GM23248 (cell line): ENCODE results near the gene TIFAB. TPM values are rescaled to one million over a fixed set of nuclear protein-coding genes. Genes with fewer than 3 reads are reported as not detected.

ENCODE experiments used
- DNase-seq: peaks from one replicate; pipeline ENCODE4 v3.0.0-alpha.2; 2015
- H2AFZ ChIP-seq: fragments of 200-600 bp; sonication (generic); 2 replicates; pipeline ENCODE4 v1.6.1; 2016; ENCODE audit warnings: antibody characterized with exemption
- H3F3A ChIP-seq: fragments of 200-600 bp; sonication (generic); 2 replicates; pipeline ENCODE4 v1.6.1; 2016; ENCODE audit warnings: mild to moderate bottlenecking, antibody characterized with exemption, mixed run types; ENCODE audit not compliant: insufficient read depth
- H3K27ac ChIP-seq: fragments of 200-600 bp; sonication (generic); 2 replicates; pipeline ENCODE4 v1.5.1; 2016; ENCODE audit warnings: mild to moderate bottlenecking
- H3K27me3 ChIP-seq: fragments of 200-600 bp; sonication (generic); replicated peaks from 2 replicates; pipeline ENCODE4 v1.6.1; 2016; ENCODE audit warnings: mild to moderate bottlenecking; ENCODE audit not compliant: insufficient read depth
- H3K36me3 ChIP-seq: fragments of 200-600 bp; sonication (generic); 2 replicates; pipeline ENCODE4 v1.6.1; 2016; ENCODE audit warnings: low read depth, mild to moderate bottlenecking
- H3K4me1 ChIP-seq: fragments of 200-600 bp; sonication (generic); 2 replicates; pipeline ENCODE4 v1.6.1; 2016; ENCODE audit warnings: mild to moderate bottlenecking; ENCODE audit not compliant: insufficient read depth
- H3K4me2 ChIP-seq: fragments of 200-600 bp; sonication (generic); one replicate; pipeline ENCODE4 v1.6.1; 2016; ENCODE audit warnings: mild to moderate bottlenecking; ENCODE audit not compliant: unreplicated experiment
- H3K4me3 ChIP-seq: fragments of 200-600 bp; sonication (generic); 2 replicates; pipeline ENCODE4 v1.5.1; 2016; ENCODE audit warnings: mild to moderate bottlenecking
- H3K79me2 ChIP-seq: fragments of 200-600 bp; sonication (generic); 2 replicates; pipeline ENCODE4 v1.6.1; 2016; ENCODE audit warnings: mild to moderate bottlenecking; ENCODE audit not compliant: insufficient read depth
- H3K9ac ChIP-seq: fragments of 200-600 bp; sonication (generic); 2 replicates; pipeline ENCODE4 v1.6.1; 2016; ENCODE audit warnings: mild to moderate bottlenecking
- H3K9me2 ChIP-seq: fragments of 200-600 bp; sonication (generic); 2 replicates; pipeline ENCODE4 v1.6.1; 2016; ENCODE audit warnings: mixed run types, mild to moderate bottlenecking, moderate library complexity; ENCODE audit not compliant: insufficient read depth
- H3K9me3 ChIP-seq: fragments of 200-600 bp; sonication (generic); one replicate; pipeline ENCODE4 v1.6.1; 2017; ENCODE audit warnings: low read depth
- H4K20me1 ChIP-seq: fragments of 200-600 bp; sonication (generic); 2 replicates; pipeline ENCODE4 v1.6.0; 2016; ENCODE audit not compliant: insufficient read depth
- EZH2 ChIP-seq: fragments of 200-600 bp; sonication (generic); IDR thresholded peaks from 2 replicates; pipeline ENCODE4 v1.6.1; 2018; ENCODE audit warnings: antibody characterized with exemption, mild to moderate bottlenecking; ENCODE audit not compliant: insufficient read depth, poor library complexity, severe bottlenecking
- EZH2phosphoT487 ChIP-seq: fragments of 200-600 bp; sonication (generic); IDR thresholded peaks from 2 replicates; pipeline ENCODE4 v1.6.1; 2018; ENCODE audit warnings: antibody characterized with exemption, moderate library complexity, mild to moderate bottlenecking, low read depth; ENCODE audit not compliant: insufficient read depth
- WGBS, 2 experiments: methylation state at CpG; one replicate each; pipeline ENCODE4 v1.1.6; 2015 to 2017; ENCODE audit warnings: low lambda C conversion rate in 2 of 2, low coverage in 1 of 2; ENCODE audit errors: missing lambda C conversion rate in 2 of 2; 5-methylcytosine and 5-hydroxymethylcytosine counted together
- in situ Hi-C: fragments of 300-500 bp; cut with MboI; formaldehyde crosslinking; loops from 2 replicates; pipeline ENCODE4 v1.15.0; 2020
- polyA plus RNA-seq: library from polyadenylated mRNA; unstranded; fragments of >200 nt; fragmentation: Nextera tagmentation; extraction: Ambion mirVana; gene quantifications from 2 replicates; pipeline ENCODE4 v1.2.1, GENCODE V29; 2016
- total RNA-seq: library from RNA; depleted of rRNA; stranded (reverse); fragments of >200 nt; shearing (Covaris generic); gene quantifications from 2 replicates; pipeline ENCODE4 v1.2.3, GENCODE V29; 2014

Gene TIFAB
- total and polyA plus RNA-seq, 2 experiments from 2014 or later, result not detected

DNA sequence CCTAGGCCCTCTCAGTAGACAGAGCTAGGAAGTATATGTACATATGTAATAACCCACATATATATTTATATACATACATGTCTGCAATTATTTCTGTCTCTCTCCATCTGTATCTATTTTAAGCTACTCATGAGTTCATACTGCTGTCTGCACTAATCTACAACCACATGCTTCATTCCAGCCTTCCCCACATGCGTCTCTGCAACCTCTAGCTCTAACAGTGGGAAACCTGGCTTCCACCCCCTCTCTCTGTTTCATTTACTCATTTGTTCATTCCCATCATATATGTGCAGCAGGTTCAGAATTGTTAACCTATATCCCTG lies 28.3 kb downstream of the TIFAB start:
- Histone ChIP-seq H3K9ac (no peak overlapping the region), H3K4me1 (no peaks in the 10 kb centered on the region), H3K4me2 (no peak overlapping the region), H3K27me3 (peaks cover 6% of the 10 kb centered on the region; the same call in 1 of the 2 replicates), H2AFZ (no peak overlapping the region), H3K27ac (no peak overlapping the region), H3K9me2 (no peaks in the 10 kb centered on the region), H3K79me2 (no peaks in the 10 kb centered on the region), H4K20me1 (no peaks in the 10 kb centered on the region), H3K9me3 (no peaks in the 10 kb centered on the region), H3F3A (no peaks in the 10 kb centered on the region), H3K4me3 (no peak overlapping the region), H3K36me3 (no peaks in the 10 kb centered on the region)
- 98 to 100% methylated on average over 1 of the region's 1 CpG for WGBS, 2 experiments
- in situ Hi-C loops, result no loop called here
- TF ChIP-seq EZH2phosphoT487 (no peak), EZH2 (no peak)
- DNase-seq, result no peak

DNA sequence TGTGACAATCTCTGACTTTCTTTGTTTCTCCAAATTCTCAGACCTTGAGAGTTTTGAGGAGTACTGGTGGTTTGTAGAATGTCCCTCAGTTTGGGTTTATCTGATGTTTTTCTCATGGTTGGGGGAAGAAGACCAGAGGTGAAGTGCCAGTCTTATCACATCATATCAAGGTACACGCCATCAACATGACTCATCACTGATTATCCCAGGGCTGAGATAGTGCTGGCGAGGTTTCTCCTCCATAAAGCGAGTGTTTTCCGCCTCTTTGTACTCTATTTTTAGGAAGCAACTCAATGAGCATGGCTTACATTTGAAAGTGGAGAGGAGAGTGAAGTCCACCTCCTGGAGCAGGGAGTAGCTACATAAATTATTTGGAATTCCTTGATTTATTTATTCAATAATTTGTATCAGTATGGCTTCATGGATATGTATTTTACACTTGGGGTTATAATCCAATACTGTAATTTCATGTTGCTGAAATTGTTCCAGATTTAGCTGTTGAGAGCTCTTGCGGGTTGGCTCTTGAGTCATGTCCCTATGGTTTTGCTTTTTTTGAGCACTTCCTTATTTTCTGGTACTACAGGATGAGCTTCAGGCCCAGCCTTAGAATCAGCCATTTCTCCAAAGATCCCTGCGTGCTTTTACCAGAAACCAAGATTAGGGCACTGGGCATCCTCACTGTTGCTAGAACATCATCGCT lies 28.9 kb downstream of the TIFAB start:
- Histone ChIP-seq H3K9me3 (no peaks in the 10 kb centered on the region), H3K27ac (no peak overlapping the region), H3F3A (no peaks in the 10 kb centered on the region), H4K20me1 (no peaks in the 10 kb centered on the region), H3K4me3 (no peak overlapping the region), H3K79me2 (no peaks in the 10 kb centered on the region), H3K9ac (no peak overlapping the region), H3K9me2 (no peaks in the 10 kb centered on the region), H3K4me1 (no peaks in the 10 kb centered on the region), H3K36me3 (no peaks in the 10 kb centered on the region), H3K4me2 (no peak overlapping the region), H2AFZ (no peak overlapping the region), H3K27me3 (peaks cover 11% of the 10 kb centered on the region)
- WGBS, 2 experiments, result 88 to 89% methylated on average over 7 of the region's 7 CpGs
- in situ Hi-C loops, result no loop called here
- no peak for DNase-seq
- TF ChIP-seq EZH2phosphoT487 (no peak), EZH2 (no peak)

DNA sequence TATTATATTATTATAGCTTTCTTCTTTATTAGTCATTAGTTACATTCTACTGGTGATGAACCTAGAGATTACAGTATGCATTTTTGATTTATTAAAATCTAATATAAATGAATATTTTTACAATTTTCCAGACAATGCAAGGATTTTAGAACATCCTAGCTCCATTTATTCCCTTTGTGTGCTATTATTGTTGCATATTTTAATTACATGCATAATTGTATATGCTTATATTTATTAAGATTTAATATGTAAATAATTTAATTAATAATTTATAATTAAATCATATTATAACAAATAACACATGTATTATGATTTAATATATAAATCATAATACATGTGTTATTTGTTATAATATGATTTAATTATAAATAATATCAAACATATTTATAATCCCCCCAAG lies 29.7 kb downstream of the TIFAB start:
- no peak for TF ChIP-seq EZH2phosphoT487
- no peak for TF ChIP-seq EZH2
- no peaks in the 10 kb centered on the region for H3F3A ChIP-seq
- H2AFZ ChIP-seq, result no peak overlapping the region
- no peaks in the 10 kb centered on the region for H3K9me3 ChIP-seq
- H3K4me1 ChIP-seq, result no peaks in the 10 kb centered on the region
- no peak overlapping the region for H3K4me3 ChIP-seq
- no peak overlapping the region for H3K27ac ChIP-seq
- H3K4me2 ChIP-seq, result no peak overlapping the region
- no peak for DNase-seq
- no peak overlapping the region for H3K9ac ChIP-seq
- no peaks in the 10 kb centered on the region for H3K36me3 ChIP-seq
- no peaks in the 10 kb centered on the region for H3K9me2 ChIP-seq
- peaks cover 14% of the 10 kb centered on the region for H3K27me3 ChIP-seq
- no peaks in the 10 kb centered on the region for H4K20me1 ChIP-seq
- H3K79me2 ChIP-seq, result no peaks in the 10 kb centered on the region
- in situ Hi-C loops, result no loop called here

DNA sequence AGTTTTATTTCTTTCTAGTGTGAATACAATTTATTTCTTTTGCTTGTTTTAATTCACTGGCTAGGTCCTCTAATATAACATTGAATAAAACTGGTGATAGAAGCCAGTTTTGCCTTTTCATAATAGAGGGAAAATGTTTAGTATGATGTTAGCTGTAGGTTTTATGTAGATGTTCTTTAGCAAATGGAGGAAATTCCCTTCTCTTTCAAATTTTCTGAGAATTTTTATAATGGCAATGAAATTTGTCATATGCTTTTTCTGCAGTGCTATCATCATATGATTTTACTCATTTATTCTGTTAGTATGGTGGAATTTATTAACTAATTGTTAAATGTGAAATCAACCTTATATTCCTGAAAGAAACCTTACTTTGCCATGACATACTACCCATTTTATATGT lies 35.1 kb downstream of the TIFAB start:
- TF ChIP-seq EZH2 (no peak), EZH2phosphoT487 (no peak)
- peaks cover 21% of the 10 kb centered on the region for H3K27me3 ChIP-seq
- no peak overlapping the region for H3K27ac ChIP-seq
- H3K9ac ChIP-seq, result no peak overlapping the region
- in situ Hi-C loops, result no loop called here
- H3K4me2 ChIP-seq, result no peak overlapping the region
- H4K20me1 ChIP-seq, result no peaks in the 10 kb centered on the region
- no peak overlapping the region for H2AFZ ChIP-seq
- no peaks in the 10 kb centered on the region for H3K9me2 ChIP-seq
- no peak overlapping the region for H3K4me3 ChIP-seq
- no peaks in the 10 kb centered on the region for H3K79me2 ChIP-seq
- no peaks in the 10 kb centered on the region for H3F3A ChIP-seq
- DNase-seq, result no peak
- H3K9me3 ChIP-seq, result no peaks in the 10 kb centered on the region
- no peaks in the 10 kb centered on the region for H3K36me3 ChIP-seq
- no peaks in the 10 kb centered on the region for H3K4me1 ChIP-seq

DNA sequence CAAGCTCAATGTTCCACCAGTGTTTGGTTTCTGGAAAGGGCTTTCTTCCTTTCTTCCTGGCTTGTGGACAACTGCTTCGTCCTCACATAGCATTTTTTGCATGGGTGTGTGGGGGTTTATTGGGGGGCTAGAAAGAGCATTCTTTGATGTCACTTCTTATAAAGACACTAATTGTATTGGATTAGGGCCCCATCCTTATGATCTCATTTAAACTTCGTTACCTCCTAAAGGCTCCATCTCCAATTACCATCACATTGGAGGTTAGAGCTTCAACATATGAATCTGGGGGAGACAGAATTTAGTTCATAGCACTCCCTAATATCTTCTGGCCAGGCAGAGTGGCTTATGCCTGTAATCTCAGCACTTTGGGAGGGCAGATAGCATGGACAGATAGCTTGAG lies 47.1 kb downstream of the TIFAB start:
- 72 to 77% methylated on average over 2 of the region's 2 CpGs for WGBS, 2 experiments
- H3K9me3 ChIP-seq, result no peaks in the 10 kb centered on the region
- no peak overlapping the region for H3K4me2 ChIP-seq
- no peaks in the 10 kb centered on the region for H3K36me3 ChIP-seq
- no peaks in the 10 kb centered on the region for H3K79me2 ChIP-seq
- H3K9ac ChIP-seq, result no peak overlapping the region
- no peaks in the 10 kb centered on the region for H3F3A ChIP-seq
- TF ChIP-seq EZH2phosphoT487 (no peak), EZH2 (no peak)
- no peaks in the 10 kb centered on the region for H4K20me1 ChIP-seq
- DNase-seq, result no peak
- H3K4me1 ChIP-seq, result peaks cover 4% of the 10 kb centered on the region
- no peaks in the 10 kb centered on the region for H3K9me2 ChIP-seq
- H3K27me3 ChIP-seq, result no peaks in the 10 kb centered on the region
- no peak overlapping the region for H3K4me3 ChIP-seq
- H3K27ac ChIP-seq, result no peak overlapping the region
- in situ Hi-C loops, result no loop called here
- H2AFZ ChIP-seq, result no peak overlapping the region
